Pancreas (tissue), 10 donors: Measurements from ENCODE around the gene PGM3. TPM values are rescaled to one million over a fixed set of nuclear protein-coding genes. Genes with fewer than 3 reads are reported as not detected.
A peak's percentile ranks its signal among the peaks of the same experiment; 100 is the strongest.
"Not testable (repeated sequence)": the region's sequence is repeated elsewhere in the genome, so short reads cannot be mapped to it uniquely, and the experiment has no call there.

ENCODE experiments used
- ATAC-seq, 4 donors: fragments of 200-7000 bp; cut with Tn5 transposase; one replicate each; pipeline versions ENCODE4 v1.8.0 to v1.9.1; 2020; ENCODE audit warnings: mild to moderate bottlenecking in 4 of 4, moderate library complexity in 4 of 4
- DNase-seq, 6 donors: peaks; one replicate each; pipeline ENCODE4 v3.0.0-alpha.2; 2020
- FAIRE-seq: peaks from 2 replicates; lab custom pipeline; 2012; peaks lifted over from hg19 to GRCh38; lab: Jason Lieb, UNC
- H3K27ac ChIP-seq, 4 donors: fragments of 200-600 bp; sonication (generic); 1 replicate in 3 of 4; 2 replicates in 1 of 4; pipeline versions ENCODE4 v1.5.0 to v1.8.0; 2020
- H3K27me3 ChIP-seq, 4 donors: fragments of 200-600 bp; one replicate each; pipeline ENCODE4 v1.8.0; 2021
- H3K36me3 ChIP-seq, 3 donors: fragments of 200-600 bp; sonication (generic) in 1 of 3; one replicate each; pipeline versions ENCODE4 v1.5.0 to v1.8.0; 2020 to 2021
- H3K4me1 ChIP-seq, 3 donors: fragments of 200-600 bp; one replicate each; pipeline ENCODE4 v1.8.0; 2021
- H3K4me3 ChIP-seq, 4 donors: fragments of 200-600 bp; sonication (generic) in 2 of 4; one replicate each; pipeline versions ENCODE4 v1.5.0 to v1.8.0; 2020 to 2021
- H3K9me3 ChIP-seq, 4 donors: fragments of 200-600 bp; one replicate each; pipeline ENCODE4 v1.8.0; 2021
- CTCF ChIP-seq, 4 donors: fragments of 200-600 bp; sonication (generic) in 3 of 4; IDR thresholded peaks; one replicate each; pipeline versions ENCODE4 v1.5.0 to v1.8.0; 2021; ENCODE audit warnings: antibody characterized with exemption in 4 of 4
- WGBS, 2 donors: extraction: QIAGEN DNeasy Blood & Tissue Kit; methylation state at CpG; one replicate each; pipeline ENCODE4 v1.1.7; 2013; 5-methylcytosine and 5-hydroxymethylcytosine counted together
- intact Hi-C, 3 donors: fragments of 100-400 bp; cut with DNase I; formaldehyde crosslinking; loops; one replicate each; pipeline versions ENCODE4 v1.11.1 to v1.14.2; 2022
- polyA plus RNA-seq, 2 donors: library from polyadenylated mRNA; stranded (reverse); fragments of 200-250 nt; gene quantifications; one replicate each; pipeline ENCODE4 v1.2.3, GENCODE V29; 2013
- total RNA-seq, 6 donors: library from RNA; stranded (reverse); fragmentation: NEBNext Ultra II Directional in 4 of 6; extraction: Animal tissue kit (Norgen Biotek cat#: 25700) in 4 of 6; gene quantifications; one replicate each; pipeline versions ENCODE4 v1.2.1 to v1.2.4, GENCODE V29; 2021 to 2023
- donor health status: healthy with polysubstance abuse.
- donor health status: DM: no; HTN: no; CAD: no; lungs with moderate emphysema.
- donor health status: DM: no; HTN: no; CAD: no.
- donor health status: control.
- donor health status: control.
- donor health status: Bipolar disorder and iron deficiency.
- donor health status: DM: yes; HTN: yes; CAD: no.
- donor health status: DM: no; HTN: no; CAD: no.
- donor health status: DM: no; HTN: no; CAD: no.
- donor health status: DM: yes; HTN: yes; CAD: no.

The PGM3 gene
- total and polyA plus RNA-seq, 8 donors = 14.2 to 67.6 (median 49.7) TPM

GRCh38 chr6:83198486-83199172, 5.6 kb upstream of the PGM3 start:
- TF ChIP-seq CTCF (IDR thresholded peaks at IDR 0.05) = no peak
- H3K9me3 ChIP-seq = no peaks in the 10 kb centered on the region
- FAIRE-seq (no peak), ATAC-seq (no peak), DNase-seq (no peak)
- H3K4me3 ChIP-seq = no peak overlapping the region
- H3K4me1 ChIP-seq = peaks cover 6 to 14% (median 12%) of the 10 kb centered on the region in 3 donors
- H3K36me3 ChIP-seq = no peaks in the 10 kb centered on the region
- intact Hi-C loops = no loop called here
- H3K27ac ChIP-seq = peak overlapping the region in 2 of 4 donors; percentile 40 to 48
- no peaks in the 10 kb centered on the region for H3K27me3 ChIP-seq
- 82 to 85% methylated on average over 4 of the region's 4 CpGs for WGBS, 2 donors

GRCh38 chr6:83193747-83194566, 892 bp upstream of the PGM3 start:
- peak overlapping the region; percentile 83 to 93 (median 88) for H3K27ac ChIP-seq
- no peaks in the 10 kb centered on the region for H3K27me3 ChIP-seq
- DNase-seq (peak; percentile 60 to 82 (median 72)), ATAC-seq (peak; percentile 60 to 79 (median 74)), FAIRE-seq (no peak)
- intact Hi-C loops = no loop called here
- no peaks in the 10 kb centered on the region for H3K36me3 ChIP-seq
- TF ChIP-seq CTCF (IDR thresholded peaks at IDR 0.05) = no peak
- H3K9me3 ChIP-seq = no peaks in the 10 kb centered on the region
- peak overlapping the region; percentile 43 to 95 (median 82) for H3K4me3 ChIP-seq
- peaks cover 12 to 25% (median 17%) of the 10 kb centered on the region in 3 donors for H3K4me1 ChIP-seq
- WGBS, 2 donors = 1 to 2% methylated on average over 36 to 44 of the region's 44 CpGs

- Histone ChIP-seq H3K36me3 (no peaks in the 10 kb centered on the region), H3K27me3 (no peaks in the 10 kb centered on the region), H3K4me1 (peaks cover 12 to 32% (median 17%) of the 10 kb centered on the region in 3 donors), H3K9me3 (no peaks in the 10 kb centered on the region), H3K4me3 (peak overlapping the region; percentile 43 to 95 (median 82)), H3K27ac (peak overlapping the region; percentile 83 to 93 (median 88))
- ATAC-seq = peak in 1 of 4 donors; percentile 0
- intact Hi-C loops = no loop called here
- no peak for DNase-seq
- no peak for TF ChIP-seq CTCF (IDR thresholded peaks at IDR 0.05)
- WGBS, 2 donors = 1% methylated on average over 4 of the region's 4 CpGs
- FAIRE-seq = no peak
These were observed 609 bp downstream of the PGM3 start for GRCh38 chr6:83192456-83192855.

- H3K27me3 ChIP-seq, ATAC-seq, FAIRE-seq, H3K36me3 ChIP-seq, H3K9me3 ChIP-seq, DNase-seq, intact Hi-C loops: not testable (repeated sequence)
- peak overlapping the region; percentile 43 to 95 (median 82) for H3K4me3 ChIP-seq
- WGBS, 2 donors = 33 to 51% methylated on average over 18 of the region's 18 CpGs
- H3K27ac ChIP-seq = peak overlapping the region in 2 of 4 donors; percentile 83 to 93
- H3K4me1 ChIP-seq = peaks cover 12 to 32% (median 17%) of the 10 kb centered on the region in 3 donors
These were observed 1.1 kb downstream of the PGM3 start for GRCh38 chr6:83191974-83192373.

GRCh38 chr6:83190626-83191025, 2.4 kb downstream of the PGM3 start:
- Histone ChIP-seq H3K9me3 (no peaks in the 10 kb centered on the region), H3K36me3 (peaks cover 0 to 10% (median 0%) of the 10 kb centered on the region in 3 donors), H3K27me3 (no peaks in the 10 kb centered on the region), H3K4me3 (peak overlapping the region in 2 of 4 donors; percentile 87 to 95), H3K27ac (no peak overlapping the region), H3K4me1 (peaks cover 12 to 36% (median 17%) of the 10 kb centered on the region in 3 donors)
- WGBS, 2 donors = 51 to 53% methylated on average over 6 of the region's 6 CpGs
- FAIRE-seq (no peak), DNase-seq (no peak), ATAC-seq (no peak)
- intact Hi-C loops = no loop called here
- TF ChIP-seq CTCF (IDR thresholded peaks at IDR 0.05) = no peak
